GM12878 (cell line): Measurements from ENCODE around the gene WRAP73. TPM values are rescaled to one million over a fixed set of nuclear protein-coding genes. Genes with fewer than 3 reads are reported as not detected.

Experiments
- ETV6 ChIP-seq, 2 experiments: fragments of 450-650 bp in 1 of 2; IDR thresholded peaks in 1 of 2; conservative IDR thresholded peaks in 1 of 2; 2 replicates each; pipeline ENCODE4 v1.6.1; 2014; ENCODE audit warnings: antibody characterized with exemption in 1 of 2, borderline replicate concordance in 1 of 2, low read depth in 1 of 2, mild to moderate bottlenecking in 1 of 2, moderate library complexity in 1 of 2
- HSF1 ChIP-seq: fragments of 150-350 bp; IDR thresholded peaks from 2 replicates; pipeline ENCODE4 v1.6.1; 2014; ENCODE audit warnings: mild to moderate bottlenecking, low read depth, low read length
- IKZF2 ChIP-seq, 2 experiments: fragments of 450-650 bp; IDR thresholded peaks; 2 replicates each; pipeline ENCODE4 v1.6.1; 2017; ENCODE audit warnings: mild to moderate bottlenecking in 2 of 2, moderate library complexity in 2 of 2
- IRF4 ChIP-seq: IDR thresholded peaks from 2 replicates; pipeline ENCODE4 v1.6.1; 2011; ENCODE audit warnings: low read depth, low read length
- IRF5 ChIP-seq: fragments of 450-650 bp; IDR thresholded peaks from 2 replicates; pipeline ENCODE4 v1.6.1; 2017; ENCODE audit warnings: borderline replicate concordance
- MTA2 ChIP-seq: fragments of 450-650 bp; IDR thresholded peaks from 2 replicates; pipeline ENCODE4 v1.6.1; 2016; ENCODE audit warnings: low read depth, mild to moderate bottlenecking, moderate library complexity
- NR2C2 ChIP-seq: IDR thresholded peaks from 2 replicates; pipeline ENCODE4 v1.6.1; 2011; ENCODE audit warnings: borderline replicate concordance, low read depth; ENCODE audit not compliant: control insufficient read depth, insufficient read length
- SMAD5 ChIP-seq: IDR thresholded peaks from 2 replicates; pipeline ENCODE4 v1.6.1; 2016; ENCODE audit warnings: antibody characterized with exemption, low read depth
- SREBF1 ChIP-seq: IDR thresholded peaks from 2 replicates; pipeline ENCODE4 v1.6.1; 2012; ENCODE audit warnings: mild to moderate bottlenecking, low read length
- SUZ12 ChIP-seq: fragments of 200-600 bp; sonication (generic); IDR thresholded peaks from one replicate; pipeline ENCODE4 v1.6.1; 2018; ENCODE audit warnings: antibody characterized with exemption, mild to moderate bottlenecking; ENCODE audit not compliant: unreplicated experiment
- ZNF207 ChIP-seq: fragments of 450-650 bp; IDR thresholded peaks from 2 replicates; pipeline ENCODE4 v1.6.1; 2014; ENCODE audit warnings: antibody characterized with exemption, mild to moderate bottlenecking, borderline replicate concordance
- ZZZ3 ChIP-seq: IDR thresholded peaks from 2 replicates; pipeline ENCODE4 v1.6.1; 2011; ENCODE audit warnings: low read depth; ENCODE audit not compliant: control insufficient read depth, insufficient read length
- polyA plus RNA-seq, 11 experiments: library from polyadenylated mRNA; depleted of rRNA in 4 of 11; unstranded in 6 of 11; stranded (reverse) in 5 of 11; fragments of >200 nt; fragmentation: Nextera tagmentation in 4 of 11; fragmentation: Illumina TruSeq in 1 of 11; extraction: Ambion mirVana in 4 of 11; extraction: Trizol in 1 of 11; gene quantifications; 1 replicate in 1 of 11; 2 replicates in 10 of 11; pipeline versions ENCODE4 v1.2.1 to v1.2.3, GENCODE V29; 2011 to 2016; ENCODE audit warnings: inconsistent platforms in 2 of 11, missing spikeins in 2 of 11, low read depth in 1 of 11
- total RNA-seq, 4 experiments: library from RNA; depleted of rRNA in 3 of 4; stranded (reverse); fragments of >200 nt in 3 of 4; fragmentation: Illumina TruSeq in 1 of 4; extraction: Trizol in 1 of 4; gene quantifications; 2 replicates each; pipeline versions ENCODE4 v1.2.1 to v1.2.3, GENCODE V29; 2013 to 2021
- TF ChIP-seq, protein P1 (sequence below): fragments of 450-650 bp; IDR thresholded peaks from 2 replicates; pipeline ENCODE4 v1.6.1; 2018; ENCODE audit warnings: borderline replicate concordance, mild to moderate bottlenecking; ENCODE audit not compliant: partially characterized antibody
- TF ChIP-seq, protein P2 (sequence below): fragments of 450-650 bp; IDR thresholded peaks from 2 replicates; pipeline ENCODE4 v1.6.1; 2017; ENCODE audit warnings: antibody characterized with exemption, mild to moderate bottlenecking, moderate library complexity
- TF ChIP-seq, protein P3 (sequence below): fragments of 450-650 bp; IDR thresholded peaks from 2 replicates; pipeline ENCODE4 v1.6.1; 2017; ENCODE audit warnings: mild to moderate bottlenecking, moderate library complexity

The WRAP73 gene
- total and polyA plus RNA-seq, 10 of the 15 experiments (the other 5 are each of a cell fraction or from before 2014, with no cell fraction given) = 3.2 to 65.8 (median 48.0) TPM

DNA sequence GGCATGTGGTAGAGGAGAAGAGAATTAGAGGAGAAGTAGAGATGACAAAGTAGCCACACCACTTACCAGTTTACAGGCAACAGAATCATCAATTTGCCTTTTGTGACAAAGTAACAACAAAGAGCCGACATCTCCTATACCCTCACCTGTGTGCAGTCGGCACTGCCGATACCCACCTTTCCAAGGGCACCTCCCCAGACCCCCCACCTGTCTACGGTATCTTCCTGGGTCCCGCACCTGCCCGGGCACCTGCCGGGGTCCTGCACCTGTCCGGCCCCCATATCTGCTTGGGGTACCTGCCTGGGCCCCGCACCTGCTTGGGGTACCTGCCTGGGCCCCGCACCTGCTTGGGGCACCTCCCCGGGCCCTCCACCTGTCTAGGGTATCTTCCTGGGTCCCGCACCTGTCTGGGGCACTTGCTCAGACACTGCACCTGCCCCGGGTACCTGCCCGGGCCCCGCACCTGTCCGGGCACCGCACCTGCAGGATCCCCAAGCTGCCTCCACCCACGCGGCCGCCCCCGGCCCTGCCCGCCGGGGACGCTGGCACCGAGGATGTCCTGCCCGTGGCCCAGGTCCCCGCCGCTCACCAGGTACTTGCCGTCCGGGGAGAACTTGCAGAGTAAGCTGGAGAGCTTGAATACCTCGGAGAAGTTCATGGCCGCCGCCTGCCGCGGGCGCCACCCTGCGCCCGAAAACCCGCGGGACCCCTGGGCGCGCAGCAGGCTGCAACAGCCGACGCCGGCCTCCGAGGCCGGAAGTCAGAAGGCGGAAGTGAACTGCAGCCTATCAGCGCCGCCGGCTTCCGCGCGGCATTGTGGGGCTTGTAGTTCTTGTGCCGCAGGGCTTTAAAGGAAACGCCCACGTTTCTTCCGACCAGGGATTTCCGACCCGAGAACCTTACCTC, at the start of gene WRAP73 (continued):
- TF ChIP-seq ZZZ3 (no peak), SMAD5 (no peak), IRF4 (no peak), ZNF207 (no peak), MTA2 (no peak), NR2C2 (no peak), SREBF1 (no peak; the same call in 1 of the 2 replicates), IRF5 (no peak), ETV6 (conservative IDR thresholded peaks at IDR 0.05 in 1 of 2, IDR thresholded peaks at IDR 0.05 in 1 of 2; ENCODE audit: borderline replicate concordance in 1 of 2, low read depth in 1 of 2) (peak in 1 of 2 experiments; percentile 81; a peak in 2 of 4 replicates), SUZ12 (no peak), HSF1 (no peak), IKZF2 (IDR thresholded peaks at IDR 0.05) (no peak)
- TF ChIP-seq, protein P1, sequence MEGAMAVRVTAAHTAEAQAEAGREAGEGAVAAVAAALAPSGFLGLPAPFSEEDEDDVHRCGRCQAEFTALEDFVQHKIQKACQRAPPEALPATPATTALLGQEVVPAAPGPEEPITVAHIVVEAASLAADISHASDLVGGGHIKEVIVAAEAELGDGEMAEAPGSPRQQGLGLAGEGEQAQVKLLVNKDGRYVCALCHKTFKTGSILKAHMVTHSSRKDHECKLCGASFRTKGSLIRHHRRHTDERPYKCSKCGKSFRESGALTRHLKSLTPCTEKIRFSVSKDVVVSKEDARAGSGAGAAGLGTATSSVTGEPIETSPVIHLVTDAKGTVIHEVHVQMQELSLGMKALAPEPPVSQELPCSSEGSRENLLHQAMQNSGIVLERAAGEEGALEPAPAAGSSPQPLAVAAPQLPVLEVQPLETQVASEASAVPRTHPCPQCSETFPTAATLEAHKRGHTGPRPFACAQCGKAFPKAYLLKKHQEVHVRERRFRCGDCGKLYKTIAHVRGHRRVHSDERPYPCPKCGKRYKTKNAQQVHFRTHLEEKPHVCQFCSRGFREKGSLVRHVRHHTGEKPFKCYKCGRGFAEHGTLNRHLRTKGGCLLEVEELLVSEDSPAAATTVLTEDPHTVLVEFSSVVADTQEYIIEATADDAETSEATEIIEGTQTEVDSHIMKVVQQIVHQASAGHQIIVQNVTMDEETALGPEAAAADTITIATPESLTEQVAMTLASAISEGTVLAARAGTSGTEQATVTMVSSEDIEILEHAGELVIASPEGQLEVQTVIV = peak; percentile 47
- TF ChIP-seq, protein P2, sequence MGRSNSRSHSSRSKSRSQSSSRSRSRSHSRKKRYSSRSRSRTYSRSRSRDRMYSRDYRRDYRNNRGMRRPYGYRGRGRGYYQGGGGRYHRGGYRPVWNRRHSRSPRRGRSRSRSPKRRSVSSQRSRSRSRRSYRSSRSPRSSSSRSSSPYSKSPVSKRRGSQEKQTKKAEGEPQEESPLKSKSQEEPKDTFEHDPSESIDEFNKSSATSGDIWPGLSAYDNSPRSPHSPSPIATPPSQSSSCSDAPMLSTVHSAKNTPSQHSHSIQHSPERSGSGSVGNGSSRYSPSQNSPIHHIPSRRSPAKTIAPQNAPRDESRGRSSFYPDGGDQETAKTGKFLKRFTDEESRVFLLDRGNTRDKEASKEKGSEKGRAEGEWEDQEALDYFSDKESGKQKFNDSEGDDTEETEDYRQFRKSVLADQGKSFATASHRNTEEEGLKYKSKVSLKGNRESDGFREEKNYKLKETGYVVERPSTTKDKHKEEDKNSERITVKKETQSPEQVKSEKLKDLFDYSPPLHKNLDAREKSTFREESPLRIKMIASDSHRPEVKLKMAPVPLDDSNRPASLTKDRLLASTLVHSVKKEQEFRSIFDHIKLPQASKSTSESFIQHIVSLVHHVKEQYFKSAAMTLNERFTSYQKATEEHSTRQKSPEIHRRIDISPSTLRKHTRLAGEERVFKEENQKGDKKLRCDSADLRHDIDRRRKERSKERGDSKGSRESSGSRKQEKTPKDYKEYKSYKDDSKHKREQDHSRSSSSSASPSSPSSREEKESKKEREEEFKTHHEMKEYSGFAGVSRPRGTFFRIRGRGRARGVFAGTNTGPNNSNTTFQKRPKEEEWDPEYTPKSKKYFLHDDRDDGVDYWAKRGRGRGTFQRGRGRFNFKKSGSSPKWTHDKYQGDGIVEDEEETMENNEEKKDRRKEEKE = no peak
- TF ChIP-seq, protein P3, sequence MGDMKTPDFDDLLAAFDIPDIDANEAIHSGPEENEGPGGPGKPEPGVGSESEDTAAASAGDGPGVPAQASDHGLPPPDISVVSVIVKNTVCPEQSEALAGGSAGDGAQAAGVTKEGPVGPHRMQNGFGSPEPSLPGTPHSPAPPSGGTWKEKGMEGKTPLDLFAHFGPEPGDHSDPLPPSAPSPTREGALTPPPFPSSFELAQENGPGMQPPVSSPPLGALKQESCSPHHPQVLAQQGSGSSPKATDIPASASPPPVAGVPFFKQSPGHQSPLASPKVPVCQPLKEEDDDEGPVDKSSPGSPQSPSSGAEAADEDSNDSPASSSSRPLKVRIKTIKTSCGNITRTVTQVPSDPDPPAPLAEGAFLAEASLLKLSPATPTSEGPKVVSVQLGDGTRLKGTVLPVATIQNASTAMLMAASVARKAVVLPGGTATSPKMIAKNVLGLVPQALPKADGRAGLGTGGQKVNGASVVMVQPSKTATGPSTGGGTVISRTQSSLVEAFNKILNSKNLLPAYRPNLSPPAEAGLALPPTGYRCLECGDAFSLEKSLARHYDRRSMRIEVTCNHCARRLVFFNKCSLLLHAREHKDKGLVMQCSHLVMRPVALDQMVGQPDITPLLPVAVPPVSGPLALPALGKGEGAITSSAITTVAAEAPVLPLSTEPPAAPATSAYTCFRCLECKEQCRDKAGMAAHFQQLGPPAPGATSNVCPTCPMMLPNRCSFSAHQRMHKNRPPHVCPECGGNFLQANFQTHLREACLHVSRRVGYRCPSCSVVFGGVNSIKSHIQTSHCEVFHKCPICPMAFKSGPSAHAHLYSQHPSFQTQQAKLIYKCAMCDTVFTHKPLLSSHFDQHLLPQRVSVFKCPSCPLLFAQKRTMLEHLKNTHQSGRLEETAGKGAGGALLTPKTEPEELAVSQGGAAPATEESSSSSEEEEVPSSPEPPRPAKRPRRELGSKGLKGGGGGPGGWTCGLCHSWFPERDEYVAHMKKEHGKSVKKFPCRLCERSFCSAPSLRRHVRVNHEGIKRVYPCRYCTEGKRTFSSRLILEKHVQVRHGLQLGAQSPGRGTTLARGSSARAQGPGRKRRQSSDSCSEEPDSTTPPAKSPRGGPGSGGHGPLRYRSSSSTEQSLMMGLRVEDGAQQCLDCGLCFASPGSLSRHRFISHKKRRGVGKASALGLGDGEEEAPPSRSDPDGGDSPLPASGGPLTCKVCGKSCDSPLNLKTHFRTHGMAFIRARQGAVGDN = no peak
